GM21381 (cell line): ENCODE data around the gene ZNF750.
"Not testable (repeated sequence)": the region's sequence is repeated elsewhere in the genome, so short reads cannot be mapped to it uniquely, and the experiment has no call there.

ENCODE experiments used
- ATAC-seq: cut with Tn5 transposase; IDR thresholded peaks from one replicate; pipeline ENCODE4 v1.9.1; 2021; ENCODE audit warnings: mild to moderate bottlenecking, moderate library complexity; ENCODE audit not compliant: unreplicated experiment

ZNF750 gene

GRCh38 chr17:82798752-82799151 lies 41.1 kb downstream of the ZNF750 start:
- ATAC-seq = no peak

- no peak for ATAC-seq
Measured at GRCh38 chr17:82797061-82797460, 42.8 kb downstream of the ZNF750 start.

GRCh38 chr17:82795615-82796014 lies 44.2 kb downstream of the ZNF750 start:
- no peak for ATAC-seq

- no peak for ATAC-seq
Measured at GRCh38 chr17:82794781-82795482, 44.9 kb downstream of the ZNF750 start.

GRCh38 chr17:82793974-82794630 lies 45.7 kb downstream of the ZNF750 start:
- no peak for ATAC-seq

GRCh38 chr17:82791532-82791931 lies 48.3 kb downstream of the ZNF750 start:
- ATAC-seq = no peak

- ATAC-seq = no peak
Measured at GRCh38 chr17:82790391-82790790, 49.4 kb downstream of the ZNF750 start.

- no peak for ATAC-seq
Measured at GRCh38 chr17:82789806-82790205, 50.0 kb downstream of the ZNF750 start.

- no peak for ATAC-seq
Measured at GRCh38 chr17:82789051-82789592, 50.7 kb downstream of the ZNF750 start.

GRCh38 chr17:82788206-82789001 lies 51.4 kb downstream of the ZNF750 start:
- no peak for ATAC-seq

GRCh38 chr17:82787081-82787848 lies 52.6 kb downstream of the ZNF750 start:
- no peak for ATAC-seq

- ATAC-seq = no peak
Measured at GRCh38 chr17:82786427-82786826, 53.4 kb downstream of the ZNF750 start.

GRCh38 chr17:82785581-82785980 lies 54.2 kb downstream of the ZNF750 start:
- ATAC-seq = not testable (repeated sequence)

GRCh38 chr17:82783498-82783897 lies 56.3 kb downstream of the ZNF750 start:
- ATAC-seq = no peak

GRCh38 chr17:82782657-82783207 lies 57.1 kb downstream of the ZNF750 start:
- no peak for ATAC-seq

GRCh38 chr17:82781894-82782274 lies 57.9 kb downstream of the ZNF750 start:
- ATAC-seq = peak; percentile 68

GRCh38 chr17:82780971-82781893 lies 58.6 kb downstream of the ZNF750 start:
- no peak for ATAC-seq

- no peak for ATAC-seq
Measured at GRCh38 chr17:82780195-82780594, 59.6 kb downstream of the ZNF750 start.

GRCh38 chr17:82779541-82779940 lies 60.3 kb downstream of the ZNF750 start:
- ATAC-seq = no peak
